Chondrocyte (in vitro differentiated cells): ENCODE data around the gene THSD7B. TPM values are rescaled to one million over a fixed set of nuclear protein-coding genes. Genes with fewer than 3 reads are reported as not detected.
"Not testable (repeated sequence)": the region's sequence is repeated elsewhere in the genome, so short reads cannot be mapped to it uniquely, and the experiment has no call there.

Source experiments
- DNase-seq: peaks from one replicate; pipeline ENCODE4 v3.0.0; 2021; ENCODE audit warnings: mixed read lengths, low spot score
- H3K27ac Mint-ChIP-seq: one replicate; pipeline ENCODE4 v1.8.0; 2021; ENCODE audit warnings: mild to moderate bottlenecking, moderate library complexity, mixed read lengths; ENCODE audit not compliant: unreplicated experiment
- H3K27me3 Mint-ChIP-seq: 2 replicates; pipeline ENCODE4 v1.8.0; 2021; ENCODE audit warnings: low read depth, mixed read lengths
- H3K36me3 Mint-ChIP-seq: 2 replicates; pipeline ENCODE4 v1.8.0; 2021; ENCODE audit warnings: low read depth, mixed read lengths
- H3K4me1 Mint-ChIP-seq: 2 replicates; pipeline ENCODE4 v1.8.0; 2021; ENCODE audit warnings: low read depth, mild to moderate bottlenecking, mixed read lengths
- H3K4me3 Mint-ChIP-seq: one replicate; pipeline ENCODE4 v1.8.0; 2021; ENCODE audit warnings: mild to moderate bottlenecking, moderate library complexity, mixed read lengths; ENCODE audit not compliant: unreplicated experiment
- H3K9me3 Mint-ChIP-seq: 2 replicates; pipeline ENCODE4 v1.8.0; 2021; ENCODE audit warnings: low read depth, mixed read lengths
- total RNA-seq: library from RNA; stranded (reverse); gene quantifications from 3 replicates; pipeline ENCODE4 v1.2.1, GENCODE V29; 2021
- TF ChIP-seq, protein P1 (sequence below): fragments of 200-600 bp; sonication (generic); IDR thresholded peaks from 2 replicates; pipeline ENCODE4 v1.5.0; 2021; ENCODE audit warnings: antibody characterized with exemption, mild to moderate bottlenecking, moderate library complexity

The THSD7B gene
- total RNA-seq, 1 donor from 2014 or later = not detected

DNA sequence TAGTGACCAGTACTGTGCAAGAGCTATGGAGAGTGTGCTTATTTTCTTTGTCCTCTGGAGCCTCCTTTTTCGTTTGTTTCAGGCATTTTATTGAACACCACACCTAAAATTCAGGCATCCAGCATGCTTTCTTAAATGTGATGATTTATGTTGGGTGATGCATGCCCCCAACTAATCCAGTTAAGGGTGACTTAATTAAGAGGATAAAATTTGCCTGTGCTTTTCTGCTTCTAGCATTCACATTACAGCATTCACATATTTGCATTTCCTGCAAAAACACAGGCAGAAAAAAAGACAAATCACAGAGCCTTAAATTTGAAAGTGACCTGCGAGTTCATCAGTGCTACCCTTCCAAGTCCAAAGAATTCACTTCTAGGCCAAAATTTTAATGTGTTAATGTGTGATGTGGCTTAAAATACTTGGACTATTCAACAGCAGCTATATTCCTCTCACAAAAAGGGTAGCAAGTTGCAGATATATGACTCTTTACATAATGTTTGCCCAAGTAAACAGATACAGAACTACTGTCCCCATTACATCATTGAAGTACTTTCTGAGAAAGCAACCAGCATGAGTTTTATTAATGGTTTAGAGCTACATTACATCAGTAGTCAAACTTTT, 286.5 kb downstream of the THSD7B start:
- Mint-ChIP-seq H3K27me3 (peaks cover 5% of the 10 kb centered on the region), H3K36me3 (no peaks in the 10 kb centered on the region), H3K4me1 (no peaks in the 10 kb centered on the region), H3K4me3 (no peak overlapping the region), H3K27ac (no peak overlapping the region), H3K9me3 (no peaks in the 10 kb centered on the region)
- DNase-seq = no peak
- TF ChIP-seq, protein P1, sequence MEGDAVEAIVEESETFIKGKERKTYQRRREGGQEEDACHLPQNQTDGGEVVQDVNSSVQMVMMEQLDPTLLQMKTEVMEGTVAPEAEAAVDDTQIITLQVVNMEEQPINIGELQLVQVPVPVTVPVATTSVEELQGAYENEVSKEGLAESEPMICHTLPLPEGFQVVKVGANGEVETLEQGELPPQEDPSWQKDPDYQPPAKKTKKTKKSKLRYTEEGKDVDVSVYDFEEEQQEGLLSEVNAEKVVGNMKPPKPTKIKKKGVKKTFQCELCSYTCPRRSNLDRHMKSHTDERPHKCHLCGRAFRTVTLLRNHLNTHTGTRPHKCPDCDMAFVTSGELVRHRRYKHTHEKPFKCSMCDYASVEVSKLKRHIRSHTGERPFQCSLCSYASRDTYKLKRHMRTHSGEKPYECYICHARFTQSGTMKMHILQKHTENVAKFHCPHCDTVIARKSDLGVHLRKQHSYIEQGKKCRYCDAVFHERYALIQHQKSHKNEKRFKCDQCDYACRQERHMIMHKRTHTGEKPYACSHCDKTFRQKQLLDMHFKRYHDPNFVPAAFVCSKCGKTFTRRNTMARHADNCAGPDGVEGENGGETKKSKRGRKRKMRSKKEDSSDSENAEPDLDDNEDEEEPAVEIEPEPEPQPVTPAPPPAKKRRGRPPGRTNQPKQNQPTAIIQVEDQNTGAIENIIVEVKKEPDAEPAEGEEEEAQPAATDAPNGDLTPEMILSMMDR = no peak

DNA sequence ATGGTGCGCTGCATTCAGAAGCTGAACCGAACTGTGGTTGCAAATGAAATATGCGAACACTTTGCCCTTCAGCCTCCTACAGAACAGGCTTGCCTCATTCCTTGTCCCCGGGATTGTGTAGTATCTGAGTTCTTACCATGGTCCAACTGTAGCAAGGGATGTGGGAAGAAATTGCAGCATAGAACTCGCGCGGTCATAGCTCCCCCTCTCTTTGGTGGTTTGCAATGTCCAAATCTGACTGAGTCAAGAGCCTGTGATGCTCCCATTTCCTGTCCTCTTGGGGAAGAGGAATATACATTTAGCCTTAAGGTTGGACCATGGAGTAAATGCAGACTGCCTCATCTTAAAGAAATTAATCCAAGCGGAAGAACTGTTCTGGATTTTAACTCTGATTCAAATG, 291.4 kb downstream of the THSD7B start:
- Mint-ChIP-seq H3K27me3 (peaks cover 3% of the 10 kb centered on the region), H3K4me1 (no peaks in the 10 kb centered on the region), H3K4me3 (no peak overlapping the region), H3K9me3 (no peaks in the 10 kb centered on the region), H3K27ac (no peak overlapping the region), H3K36me3 (no peaks in the 10 kb centered on the region)
- DNase-seq = no peak
- TF ChIP-seq, protein P1 = no peak

DNA sequence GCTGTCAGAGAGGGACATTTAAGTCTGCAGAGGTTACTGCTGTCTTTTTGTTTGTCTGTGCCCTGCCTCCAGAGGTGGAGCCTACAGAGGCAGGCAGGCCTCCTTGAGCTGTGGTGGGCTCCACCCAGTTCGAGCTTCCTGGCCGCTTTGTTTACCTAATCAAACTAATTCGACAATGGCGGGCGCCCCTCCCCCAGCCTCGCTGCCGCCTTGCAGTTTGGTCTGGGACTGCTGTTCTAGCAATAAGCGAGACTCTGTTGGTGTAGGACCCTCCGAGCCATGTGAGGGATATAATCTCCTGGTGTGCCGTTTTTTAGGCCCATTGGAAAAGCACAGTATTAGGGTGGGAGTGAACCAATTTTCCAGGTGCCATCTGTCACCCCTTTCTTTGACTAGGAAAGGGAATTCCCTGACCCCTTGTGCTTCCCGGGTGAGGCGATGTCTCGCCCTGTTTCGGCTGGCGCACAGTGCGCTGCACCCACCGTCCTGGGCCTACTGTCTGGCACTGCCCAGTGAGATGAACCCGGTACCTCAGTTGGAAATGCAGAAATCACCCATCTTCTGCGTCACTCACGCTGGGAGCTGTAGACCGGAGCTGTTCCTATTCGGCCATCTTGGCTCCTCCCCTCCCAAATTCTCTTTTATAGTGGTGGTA, 310.9 kb downstream of the THSD7B start:
- H3K36me3 Mint-ChIP-seq, H3K27ac Mint-ChIP-seq, H3K27me3 Mint-ChIP-seq, H3K4me1 Mint-ChIP-seq, DNase-seq, H3K4me3 Mint-ChIP-seq: not testable (repeated sequence)
- peaks cover 14% of the 10 kb centered on the region for H3K9me3 Mint-ChIP-seq

DNA sequence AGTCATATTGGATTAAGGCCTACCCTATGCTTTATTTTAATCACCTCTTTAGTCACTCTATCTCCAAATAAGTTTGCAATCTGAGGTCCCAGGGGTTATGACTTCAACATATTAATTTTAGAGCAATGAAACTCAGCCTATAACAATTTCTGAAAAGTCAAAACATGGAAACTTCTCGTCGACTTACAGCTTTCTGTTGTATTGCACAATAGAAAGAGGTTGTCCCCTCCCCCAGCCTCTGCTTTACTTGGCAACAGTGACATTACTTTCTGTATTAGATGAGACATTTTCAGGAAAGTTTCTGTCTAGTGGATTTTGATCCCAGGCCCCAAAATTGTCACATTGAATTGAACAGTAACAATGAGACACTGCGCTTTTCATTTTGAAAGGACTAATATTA, 326.4 kb downstream of the THSD7B start:
- TF ChIP-seq, protein P1 = no peak
- no peaks in the 10 kb centered on the region for H3K36me3 Mint-ChIP-seq
- no peak overlapping the region for H3K4me3 Mint-ChIP-seq
- peaks cover 7% of the 10 kb centered on the region for H3K9me3 Mint-ChIP-seq
- H3K27ac Mint-ChIP-seq = no peak overlapping the region
- DNase-seq = no peak
- H3K27me3 Mint-ChIP-seq = no peaks in the 10 kb centered on the region
- no peaks in the 10 kb centered on the region for H3K4me1 Mint-ChIP-seq

DNA sequence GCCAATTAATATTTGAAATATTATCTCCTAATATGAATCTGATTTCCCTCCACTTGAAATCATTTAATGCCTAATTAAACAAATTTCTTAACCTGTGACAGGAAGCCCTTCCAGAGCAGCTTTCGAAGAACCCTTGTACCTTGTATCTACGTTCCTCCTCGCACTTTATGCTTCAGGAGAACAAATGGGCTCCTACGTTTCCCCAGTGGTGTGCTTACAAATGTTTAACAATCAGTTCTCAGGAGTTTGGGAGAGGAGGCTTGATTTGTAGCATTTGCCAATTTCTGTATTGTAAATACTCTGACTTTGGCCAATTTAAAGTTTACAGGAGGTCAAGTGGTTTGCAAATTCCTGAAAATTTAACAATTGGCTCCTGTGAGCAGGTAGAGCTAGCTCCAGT, 327.8 kb downstream of the THSD7B start:
- no peak overlapping the region for H3K4me3 Mint-ChIP-seq
- no peak for DNase-seq
- no peak overlapping the region for H3K27ac Mint-ChIP-seq
- peaks cover 2% of the 10 kb centered on the region for H3K9me3 Mint-ChIP-seq
- TF ChIP-seq, protein P1 = no peak
- H3K4me1 Mint-ChIP-seq = no peaks in the 10 kb centered on the region
- H3K36me3 Mint-ChIP-seq = no peaks in the 10 kb centered on the region
- H3K27me3 Mint-ChIP-seq = no peaks in the 10 kb centered on the region

DNA sequence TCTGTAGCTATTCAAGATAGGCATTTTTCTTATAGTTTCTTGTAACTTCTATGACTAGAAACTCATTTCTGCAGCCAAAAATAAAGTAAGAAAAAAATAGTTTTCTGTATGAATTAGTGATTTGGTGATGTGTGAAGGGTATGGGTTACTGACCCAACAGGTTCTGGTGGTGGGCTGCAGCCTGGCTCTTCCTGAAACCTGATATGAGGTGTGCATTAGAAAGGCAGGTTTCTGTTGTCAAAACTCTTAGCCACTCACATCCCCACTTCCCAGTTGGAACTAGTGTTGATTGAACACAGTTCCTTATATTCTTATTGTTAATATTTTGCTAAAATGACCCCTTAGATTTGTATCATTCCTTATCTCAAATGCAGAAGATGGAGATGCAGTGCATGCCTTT, 330.8 kb downstream of the THSD7B start:
- no peak for DNase-seq
- Mint-ChIP-seq H3K9me3 (no peaks in the 10 kb centered on the region), H3K27ac (no peak overlapping the region), H3K27me3 (peaks cover 1% of the 10 kb centered on the region), H3K4me1 (no peaks in the 10 kb centered on the region), H3K4me3 (no peak overlapping the region), H3K36me3 (no peaks in the 10 kb centered on the region)
- TF ChIP-seq, protein P1 = no peak
